T-helper 2 cell treated with Interferon-gamma antibody and Interleukin-4, amounts not matched to agents 100 ng/mL and 5 ng/mL, for 36 hours (primary cell): ENCODE data around the gene CD5L. TPM values are rescaled to one million over a fixed set of nuclear protein-coding genes. Genes with fewer than 3 reads are reported as not detected.

Experiments used
- intact Hi-C: fragments of 100-400 bp; cut with micrococcal nuclease; formaldehyde crosslinking; loops from one replicate; pipeline ENCODE4 v1.15.1; 2023
- total RNA-seq: library from RNA; stranded (reverse); gene quantifications from 2 replicates; pipeline ENCODE4 v1.2.3, GENCODE V29; 2022

Gene CD5L
- total RNA-seq, 1 donor from 2014 or later = not detected

DNA sequence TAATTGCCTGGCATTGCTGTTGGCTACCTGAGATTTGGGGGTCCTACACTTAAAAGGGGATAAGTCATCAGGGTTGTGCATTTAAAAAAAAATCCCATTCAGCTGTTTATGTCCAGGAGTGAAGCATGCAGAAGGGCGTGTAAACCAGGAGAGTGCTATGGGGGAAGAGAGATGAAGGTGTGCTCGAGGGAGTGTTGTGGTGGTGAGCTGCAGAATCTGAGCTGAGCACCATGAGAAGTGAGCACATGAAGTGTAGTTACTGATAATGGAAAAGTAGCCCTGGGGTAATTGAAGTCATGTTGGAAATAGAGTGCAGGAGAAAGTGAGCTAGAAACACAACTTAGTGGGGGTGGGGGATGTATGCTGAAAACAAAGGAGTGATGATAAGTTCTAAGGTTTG, 22.4 kb downstream of the CD5L start:
- intact Hi-C loops = no loop called here

DNA sequence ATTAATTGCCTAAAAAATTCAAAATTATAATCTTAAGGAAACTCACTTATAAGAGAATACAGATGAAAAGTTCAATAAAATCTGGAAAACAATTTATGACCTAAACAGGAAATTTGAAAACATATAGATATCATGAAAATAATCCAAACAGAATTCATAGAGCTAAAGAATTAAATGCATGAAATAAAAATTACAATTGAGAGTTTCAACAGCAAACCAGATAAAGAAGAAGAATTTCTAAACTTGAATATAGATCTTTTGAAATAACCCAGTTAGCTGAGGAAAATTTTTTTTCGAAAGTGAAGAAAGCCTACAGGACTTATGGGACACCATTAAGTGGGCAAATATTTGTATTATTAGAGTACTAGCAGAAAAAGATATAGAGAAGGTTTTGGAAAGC, 28.3 kb downstream of the CD5L start:
- intact Hi-C loops = no loop called here

DNA sequence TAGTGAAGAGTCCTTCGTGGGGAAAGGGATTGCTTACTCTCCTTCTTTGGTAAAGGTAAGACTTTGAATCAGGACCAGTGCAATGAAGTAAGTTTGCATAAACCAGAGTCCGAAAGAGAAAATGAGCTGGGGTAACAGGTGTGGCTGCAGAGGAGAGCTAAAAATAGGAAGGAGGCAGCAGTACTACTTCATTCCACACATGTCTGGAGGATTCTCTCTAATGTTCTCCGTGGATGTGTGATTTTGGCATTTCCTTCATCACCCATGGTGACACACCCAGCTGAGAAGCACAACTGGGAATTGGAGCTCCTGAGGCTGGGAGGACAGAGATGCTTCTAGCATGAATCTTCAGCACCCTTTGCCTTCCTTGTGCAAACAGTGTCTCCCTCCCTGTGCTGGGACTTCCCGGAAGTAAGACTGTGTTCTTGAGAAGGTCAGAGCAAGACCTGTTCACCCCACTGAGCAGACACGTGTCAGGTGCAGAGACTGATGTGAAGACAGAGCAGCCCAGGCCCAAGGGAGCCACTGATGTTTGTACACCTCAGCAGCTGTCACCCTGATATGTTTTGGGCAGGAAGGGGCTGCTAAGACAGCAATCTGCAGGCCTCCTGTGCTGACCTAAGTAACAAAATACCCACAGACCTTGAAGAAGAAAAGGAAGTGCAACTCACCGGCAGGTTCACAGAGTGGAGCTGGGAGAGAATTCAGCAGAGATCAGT, 35.0 kb downstream of the CD5L start:
- intact Hi-C loops = no loop called here

DNA sequence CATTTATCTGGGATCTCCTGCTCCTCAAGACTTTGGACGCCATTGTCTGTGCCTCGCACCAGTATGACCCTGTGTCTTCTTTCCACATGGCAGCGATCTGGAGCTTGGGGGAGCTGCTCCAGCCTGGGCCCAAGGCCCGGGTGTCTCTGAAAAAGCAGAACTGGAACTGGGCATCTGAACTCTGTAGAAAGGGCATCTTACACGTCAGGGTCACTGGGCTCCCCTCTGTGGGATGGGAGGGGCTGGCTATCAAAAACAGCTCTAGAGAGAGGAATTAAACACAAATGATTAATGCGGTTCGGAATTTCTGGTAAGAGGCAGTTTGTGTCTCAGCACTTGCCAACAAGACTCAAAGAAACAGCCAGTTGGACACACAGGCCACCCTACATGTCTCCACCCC, 37.8 kb downstream of the CD5L start:
- intact Hi-C loops = no loop called here

DNA sequence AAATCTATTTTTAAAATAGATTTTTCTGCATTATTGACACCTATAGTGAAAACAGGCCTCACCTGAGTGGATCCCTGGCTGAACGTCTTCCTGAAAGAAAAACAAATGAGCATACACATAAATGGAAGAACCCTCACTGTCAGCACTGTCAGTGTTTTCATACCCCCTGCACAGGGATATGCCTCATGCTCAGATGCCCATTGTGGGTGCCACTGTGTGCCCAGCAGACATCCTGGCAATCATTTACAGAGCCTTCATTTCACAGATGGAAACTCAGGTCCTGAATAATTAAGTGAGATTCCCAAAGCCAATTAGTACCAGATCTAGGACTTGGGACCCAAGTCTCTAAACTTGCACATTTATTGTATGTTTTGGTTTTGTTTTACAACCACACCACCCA, 41.6 kb downstream of the CD5L start:
- intact Hi-C loops = no loop called here

DNA sequence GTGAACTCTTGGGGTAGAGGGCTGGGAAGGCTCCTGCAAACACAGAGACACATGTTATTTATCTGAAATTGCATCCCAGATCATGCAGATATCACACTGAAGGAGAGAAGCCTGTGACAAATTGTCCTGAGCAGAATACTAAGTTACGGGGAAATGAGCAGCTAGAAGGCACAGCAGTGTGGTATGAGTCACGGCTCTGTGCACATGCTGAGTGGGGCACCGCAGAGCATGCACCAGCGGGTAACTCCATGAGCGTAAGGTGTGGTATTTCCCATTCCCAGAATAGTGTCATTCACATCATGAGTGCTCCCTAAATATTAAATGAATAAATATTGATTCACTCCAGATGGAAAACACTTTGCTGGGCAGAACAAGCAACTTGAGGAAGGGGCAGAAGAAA, 43.4 kb downstream of the CD5L start:
- intact Hi-C loops = no loop called here

DNA sequence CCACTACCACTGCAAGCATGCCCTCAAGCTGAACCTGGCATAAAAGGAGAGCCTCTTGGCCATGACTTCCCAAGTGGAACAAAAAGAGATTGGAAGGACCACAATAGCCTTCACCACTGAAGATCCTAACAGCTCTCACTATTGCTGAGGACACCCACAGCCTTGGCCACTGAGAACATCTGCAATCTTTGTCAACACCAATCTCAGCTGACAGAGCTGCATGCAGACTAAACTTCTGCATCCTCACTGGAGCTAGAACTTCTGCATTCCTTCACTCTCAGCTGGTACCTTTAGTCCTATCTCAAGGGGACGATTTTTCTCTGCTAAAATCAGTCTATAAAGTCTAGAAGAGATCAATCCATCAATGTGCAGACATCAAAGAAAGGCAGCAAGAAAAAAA, 56.4 kb downstream of the CD5L start:
- intact Hi-C loops = no loop called here

DNA sequence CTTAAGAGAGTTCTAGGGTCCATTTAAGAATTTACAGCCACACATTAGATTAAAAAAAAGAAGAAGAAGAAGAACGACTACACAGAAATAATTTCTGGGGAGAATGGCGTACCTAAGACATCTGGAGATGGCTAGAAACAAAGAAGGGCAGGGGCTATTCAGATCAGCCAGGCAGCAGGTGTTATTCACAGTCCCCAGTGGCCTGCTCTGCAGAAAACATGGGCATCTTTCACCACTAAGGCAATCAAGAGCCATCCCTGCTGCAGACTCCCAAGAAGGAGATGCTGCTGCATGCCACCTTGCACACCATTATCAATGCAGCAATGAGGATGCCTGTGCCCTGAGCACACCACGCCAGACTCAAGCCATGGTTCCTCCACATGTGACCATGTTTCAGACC, 56.8 kb downstream of the CD5L start:
- intact Hi-C loops = no loop called here

DNA sequence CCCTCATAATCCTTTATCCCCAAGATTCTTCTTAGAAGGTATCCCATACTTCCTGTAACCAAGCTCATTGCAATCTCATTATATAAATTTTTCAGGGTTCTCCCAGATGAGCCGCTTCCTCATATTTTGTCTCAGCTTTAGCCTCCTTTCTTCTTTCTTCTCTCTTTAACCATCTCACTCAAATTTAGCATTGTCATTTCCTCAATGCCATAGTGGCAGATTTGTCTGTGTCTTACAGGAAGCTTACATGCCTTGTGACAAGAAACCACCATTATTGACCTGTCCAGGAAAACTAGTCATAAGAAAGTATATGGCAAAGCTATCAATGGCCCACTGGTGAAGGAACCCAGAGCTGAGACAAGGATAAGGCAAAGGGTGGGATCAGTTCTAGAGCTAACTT, 58.7 kb downstream of the CD5L start:
- intact Hi-C loops = no loop called here

DNA sequence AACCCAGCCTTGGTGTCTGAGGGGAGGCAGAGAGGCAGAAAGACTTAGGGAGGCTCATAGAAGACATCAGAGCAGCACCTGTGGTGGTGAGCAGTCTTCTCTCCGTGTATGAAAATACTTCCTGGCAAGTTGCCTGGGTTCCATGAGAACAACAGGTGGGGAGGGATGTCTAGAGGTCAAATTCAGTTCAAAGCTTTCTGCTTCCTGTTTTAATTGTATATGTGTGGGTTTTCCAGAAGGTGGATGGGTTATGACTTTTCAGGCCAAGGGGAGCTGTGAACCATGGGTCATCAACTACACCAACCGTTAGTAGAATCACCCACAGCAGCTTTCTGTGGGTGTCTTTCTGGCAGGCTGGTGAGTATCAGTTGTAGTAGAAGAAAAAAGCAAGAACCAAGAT, 60.6 kb downstream of the CD5L start:
- intact Hi-C loops = no loop called here

Other genes starting within 250 kb of the CD5L start
- gene FCRL4, start 243.7 kb downstream of the CD5L start, total RNA-seq = not detected in 2 replicates
- 0.23 and 0.39 TPM in 2 replicates for gene FCRL3, start 141.0 kb downstream of the CD5L start, total RNA-seq
- not detected in 2 replicates for gene FCRL2, start 64.7 kb downstream of the CD5L start, total RNA-seq
- gene FCRL1, start 21.7 kb downstream of the CD5L start, total RNA-seq = 0.09 TPM in 1 of 2 replicates, not detected in the other
- gene KIRREL1, start 151.8 kb upstream of the CD5L start, total RNA-seq = not detected in 2 replicates